ENCODE measurements around the gene CTAGE4.
"Not testable (repeated sequence)": the region's sequence is repeated elsewhere in the genome, so short reads cannot be mapped to it uniquely, and the experiment has no call there.

CTAGE4 gene

GRCh38 chr7:144217200-144217599 lies 33.9 kb downstream of the CTAGE4 start:
- DNase-seq: not testable (repeated sequence)

GRCh38 chr7:144218581-144218980 lies 35.3 kb downstream of the CTAGE4 start:
- not testable (repeated sequence) for DNase-seq

- not testable (repeated sequence) for DNase-seq
These were observed 35.9 kb downstream of the CTAGE4 start for GRCh38 chr7:144219149-144219548.

- DNase-seq: not testable (repeated sequence)
These were observed 37.3 kb downstream of the CTAGE4 start for GRCh38 chr7:144220531-144220930.

GRCh38 chr7:144223675-144224074 lies 40.4 kb downstream of the CTAGE4 start:
- not testable (repeated sequence) for DNase-seq

- not testable (repeated sequence) for DNase-seq
These were observed 43.6 kb downstream of the CTAGE4 start for GRCh38 chr7:144226866-144227265.

- DNase-seq: not testable (repeated sequence)
These were observed 45.5 kb downstream of the CTAGE4 start for GRCh38 chr7:144228810-144229209.

- not testable (repeated sequence) for DNase-seq
These were observed 47.8 kb downstream of the CTAGE4 start for GRCh38 chr7:144231027-144231426.

GRCh38 chr7:144233039-144233438 lies 49.8 kb downstream of the CTAGE4 start:
- DNase-seq: not testable (repeated sequence)
